Panc1 (cell line): ENCODE measurements around the gene ITGAD. TPM values are rescaled to one million over a fixed set of nuclear protein-coding genes. Genes with fewer than 3 reads are reported as not detected.

Experiments
- ATAC-seq: fragments of 200-7000 bp; cut with Tn5 transposase; 2 replicates; pipeline ENCODE4 v1.9.1; 2020; ENCODE audit warnings: mild to moderate bottlenecking, moderate library complexity
- BruUV-seq: library from RNA; stranded (reverse); fragments of 400-500 nt; replicated peaks from 2 replicates; lab custom pipeline; 2021; lab: Mats Ljungman, UMichigan
- CTCF ChIA-PET: fragments of 300-600 bp; sonication (Branson Sonifier 250); formaldehyde crosslinking; loops from one replicate; lab custom pipeline; 2022; ENCODE audit warnings: antibody characterized with exemption; lab: Charles Lee
- POLR2A ChIA-PET: fragments of 300-600 bp; sonication (Branson Sonifier 250); formaldehyde crosslinking; loops from one replicate; lab custom pipeline; 2022; ENCODE audit warnings: antibody characterized with exemption; lab: Charles Lee
- DNase-seq: peaks from one replicate; pipeline ENCODE4 v3.0.0-alpha.2; 2010; ENCODE audit warnings: low read depth, low spot score
- H3K27ac ChIP-seq: 2 replicates; pipeline ENCODE4 v1.5.1; 2011; ENCODE audit warnings: mild to moderate bottlenecking, low read length, inconsistent platforms
- H3K27me3 ChIP-seq: fragments of 200-500 bp; sonication (Bioruptor generic); 2 replicates; pipeline ENCODE4 v1.6.0; 2014; ENCODE audit warnings: low read length, inconsistent platforms; ENCODE audit not compliant: control insufficient read depth, insufficient read depth
- H3K36me3 ChIP-seq: fragments of 200-500 bp; sonication (Bioruptor generic); 2 replicates; pipeline ENCODE4 v1.5.1; 2014; ENCODE audit warnings: inconsistent platforms, mild to moderate bottlenecking, low read length, moderate library complexity; ENCODE audit not compliant: control insufficient read depth, insufficient read depth
- H3K4me1 ChIP-seq: 2 replicates; pipeline ENCODE4 v1.5.1; 2011; ENCODE audit warnings: inconsistent platforms, mild to moderate bottlenecking, low read length, moderate library complexity; ENCODE audit not compliant: control insufficient read depth, insufficient read depth
- H3K4me3 ChIP-seq, 2 experiments: 2 replicates each; pipeline ENCODE4 v1.5.1; 2011 to 2012; ENCODE audit warnings: low read depth in 2 of 2, low read length in 2 of 2, mild to moderate bottlenecking in 2 of 2, inconsistent platforms in 1 of 2, moderate library complexity in 1 of 2
- H3K9me3 ChIP-seq: fragments of 200-500 bp; sonication (Bioruptor generic); 2 replicates; pipeline ENCODE4 v1.5.1; 2014; ENCODE audit warnings: low read depth, mild to moderate bottlenecking, inconsistent platforms, low read length, moderate library complexity; ENCODE audit not compliant: control insufficient read depth, insufficient read depth
- CTCF ChIP-seq: fragments of 450-650 bp; IDR thresholded peaks from 2 replicates; pipeline ENCODE4 v1.5.1; 2017; ENCODE audit warnings: mild to moderate bottlenecking
- POLR2AphosphoS5 ChIP-seq: IDR thresholded peaks from 2 replicates; pipeline ENCODE4 v1.6.1; 2012; ENCODE audit warnings: mild to moderate bottlenecking, low read depth, low read length, moderate library complexity
- REST ChIP-seq, 2 experiments: IDR thresholded peaks; 2 replicates each; pipeline ENCODE4 v1.6.1; 2011 to 2012; ENCODE audit warnings: low read depth in 2 of 2, control low read depth in 1 of 2, low read length in 1 of 2, mild to moderate bottlenecking in 1 of 2, moderate library complexity in 1 of 2; ENCODE audit not compliant: insufficient read depth in 1 of 2
- SIN3A ChIP-seq: IDR thresholded peaks from 2 replicates; pipeline ENCODE4 v1.6.1; 2012; ENCODE audit warnings: low read depth, mild to moderate bottlenecking, low read length, moderate library complexity, borderline replicate concordance; ENCODE audit not compliant: insufficient read depth
- TCF7L2 ChIP-seq: IDR thresholded peaks from 2 replicates; pipeline ENCODE4 v1.6.1; 2011; ENCODE audit warnings: mild to moderate bottlenecking, low read depth, low read length, inconsistent platforms
- in situ Hi-C: cut with HindIII; loops from 2 replicates; pipeline ENCODE4 v1.10.0; 2016; ENCODE audit warnings: low sequenced_read_pairs, low pct_unique_long_range_greater_than_20kb
- intact Hi-C: fragments of 100-400 bp; cut with micrococcal nuclease; formaldehyde crosslinking; loops from one replicate; pipeline ENCODE4 v1.10.0; 2022; ENCODE audit not compliant: unreplicated experiment
- total RNA-seq: library from RNA; stranded (reverse); gene quantifications from one replicate; pipeline ENCODE4 v1.2.1, GENCODE V29; 2021; ENCODE audit not compliant: unreplicated experiment

ITGAD gene
- total RNA-seq, 1 experiment from 2014 or later: not detected

- TF ChIP-seq TCF7L2: no peak
- no peak for TF ChIP-seq REST (IDR thresholded peaks at IDR 0.05; ENCODE audit: insufficient read depth in 1 of 2, low read depth in 2 of 2, low read length in 1 of 2)
- H3K9me3 ChIP-seq: no peaks in the 10 kb centered on the region
- no TSS peak for BruUV-seq
- H3K27me3 ChIP-seq: no peaks in the 10 kb centered on the region
- no peak overlapping the region for H3K27ac ChIP-seq
- no peaks in the 10 kb centered on the region; the same call in 1 of the 2 replicates for H3K4me1 ChIP-seq
- H3K4me3 ChIP-seq: no peak overlapping the region
- ChIA-PET POLR2A (no interaction called here), CTCF (interaction anchor here (0.6 kb wide), 1 partner anchor 28 kb away, joined by 7 read pairs; no protein-coding TSS in a partner anchor)
- H3K36me3 ChIP-seq: peaks cover 2% of the 10 kb centered on the region; the same call in 1 of the 2 replicates
- ATAC-seq (no peak), DNase-seq (no peak)
- intact Hi-C loops (no loop called here), in situ Hi-C loops (no loop called here)
Measured at GRCh38 chr16:31400191-31400590, 7.1 kb downstream of the ITGAD start.

- no peaks in the 10 kb centered on the region for H3K9me3 ChIP-seq
- no peak for DNase-seq
- no peak for TF ChIP-seq POLR2AphosphoS5
- no peak for TF ChIP-seq REST (IDR thresholded peaks at IDR 0.05; ENCODE audit: insufficient read depth in 1 of 2, low read depth in 2 of 2, low read length in 1 of 2)
- no TSS peak for BruUV-seq
- peaks cover 2% of the 10 kb centered on the region; the same call in 1 of the 2 replicates for H3K36me3 ChIP-seq
- intact Hi-C loops: no loop called here
- H3K27ac ChIP-seq: no peak overlapping the region
- ChIA-PET CTCF (no interaction called here), POLR2A (no interaction called here)
- in situ Hi-C loops: no loop called here
- no peak for ATAC-seq
- H3K4me3 ChIP-seq: no peak overlapping the region
- H3K27me3 ChIP-seq: no peaks in the 10 kb centered on the region
- no peaks in the 10 kb centered on the region; the same call in 1 of the 2 replicates for H3K4me1 ChIP-seq
Measured at GRCh38 chr16:31401436-31401835, 8.3 kb downstream of the ITGAD start.

GRCh38 chr16:31402687-31403086 is 9.6 kb downstream of the ITGAD start:
- peaks cover 2% of the 10 kb centered on the region; the same call in 1 of the 2 replicates for H3K36me3 ChIP-seq
- H3K27me3 ChIP-seq: no peaks in the 10 kb centered on the region
- TF ChIP-seq SIN3A (no peak), POLR2AphosphoS5 (no peak), TCF7L2 (no peak), CTCF (no peak), REST (IDR thresholded peaks at IDR 0.05; ENCODE audit: insufficient read depth in 1 of 2, low read depth in 2 of 2, low read length in 1 of 2) (no peak)
- no peaks in the 10 kb centered on the region for H3K9me3 ChIP-seq
- DNase-seq: no peak
- intact Hi-C loops (no loop called here), in situ Hi-C loops (no loop called here)
- ATAC-seq: no peak
- H3K27ac ChIP-seq: no peak overlapping the region
- BruUV-seq: no TSS peak
- CTCF ChIA-PET: no interaction called here
- H3K4me3 ChIP-seq: no peak overlapping the region
- no peaks in the 10 kb centered on the region for H3K4me1 ChIP-seq
- POLR2A ChIA-PET: interaction anchor here (0.6 kb wide), 1 partner anchor 50 kb away, joined by 12 read pairs; no protein-coding TSS in a partner anchor
